Measurements from ENCODE around the gene NUMA1.

Gene NUMA1

GRCh38 chr11:72039856-72040401 is 40.4 kb downstream of the NUMA1 start:
- no peak for DNase-seq
- Mint-ChIP-seq H3K9me3 (no peaks in the 10 kb centered on the region), H3K36me3 (peaks cover 28% of the 10 kb centered on the region), H3K27ac (no peak overlapping the region), H3K4me1 (peaks cover 26% of the 10 kb centered on the region), H3K4me3 (no peak overlapping the region), H3K27me3 (no peaks in the 10 kb centered on the region)
- CTCF ChIA-PET: interaction anchor here (1.2 to 4.4 kb wide), 7 partner anchors 11 to 104 kb away, joined by 4 to 36 read pairs (median 6); no protein-coding TSS in a partner anchor

- Mint-ChIP-seq H3K27ac (no peak overlapping the region), H3K9me3 (no peaks in the 10 kb centered on the region), H3K4me3 (no peak overlapping the region), H3K4me1 (peaks cover 22% of the 10 kb centered on the region), H3K27me3 (no peaks in the 10 kb centered on the region), H3K36me3 (peaks cover 27% of the 10 kb centered on the region)
- CTCF ChIA-PET: interaction anchor here (1.2 to 4.4 kb wide), 7 partner anchors 10 to 105 kb away, joined by 4 to 36 read pairs (median 6); no protein-coding TSS in a partner anchor
- DNase-seq: no peak
These were observed 41.1 kb downstream of the NUMA1 start for GRCh38 chr11:72039031-72039855.

- Mint-ChIP-seq H3K27me3 (no peaks in the 10 kb centered on the region), H3K27ac (no peak overlapping the region), H3K9me3 (no peaks in the 10 kb centered on the region), H3K36me3 (peaks cover 31% of the 10 kb centered on the region), H3K4me3 (no peak overlapping the region), H3K4me1 (peaks cover 18% of the 10 kb centered on the region)
- no peak for DNase-seq
- CTCF ChIA-PET: interaction anchor here (1.8 to 4.4 kb wide), 3 partner anchors 9 to 106 kb away, joined by 6 to 36 read pairs (median 19); no protein-coding TSS in a partner anchor
These were observed 41.9 kb downstream of the NUMA1 start for GRCh38 chr11:72038491-72038890.

GRCh38 chr11:72037554-72038311 is 42.6 kb downstream of the NUMA1 start:
- Mint-ChIP-seq H3K36me3 (peaks cover 30% of the 10 kb centered on the region), H3K4me3 (no peak overlapping the region)

GRCh38 chr11:72036687-72037086 is 43.7 kb downstream of the NUMA1 start:
- H3K27ac Mint-ChIP-seq: no peak overlapping the region
- H3K4me1 Mint-ChIP-seq: peaks cover 18% of the 10 kb centered on the region
- no peaks in the 10 kb centered on the region for H3K9me3 Mint-ChIP-seq
- no peaks in the 10 kb centered on the region for H3K27me3 Mint-ChIP-seq
- no peak for DNase-seq
- CTCF ChIA-PET: interaction anchor here (1.4 to 2.4 kb wide), 2 partner anchors 12 to 107 kb away, joined by 6 to 7 read pairs; no protein-coding TSS in a partner anchor
- H3K36me3 Mint-ChIP-seq: peaks cover 25% of the 10 kb centered on the region
- H3K4me3 Mint-ChIP-seq: no peak overlapping the region

More at GRCh38 chr11:72037554-72038311, 42.6 kb downstream of the NUMA1 start:
- Mint-ChIP-seq H3K4me1 (peaks cover 16% of the 10 kb centered on the region), H3K9me3 (no peaks in the 10 kb centered on the region), H3K27me3 (no peaks in the 10 kb centered on the region), H3K27ac (no peak overlapping the region)
- CTCF ChIA-PET: interaction anchor here (2.4 to 4.4 kb wide), 3 partner anchors 9 to 106 kb away, joined by 6 to 36 read pairs (median 19); no protein-coding TSS in a partner anchor
- no peak for DNase-seq

- H3K4me3 Mint-ChIP-seq: no peak overlapping the region
- CTCF ChIA-PET: interaction anchor here (1.6 to 6.7 kb wide), 5 partner anchors 9 to 153 kb away, joined by 3 to 38 read pairs (median 9); no protein-coding TSS in a partner anchor
- no peak for DNase-seq
- no peaks in the 10 kb centered on the region for H3K9me3 Mint-ChIP-seq
- no peak overlapping the region for H3K27ac Mint-ChIP-seq
- peaks cover 20% of the 10 kb centered on the region for H3K4me1 Mint-ChIP-seq
- H3K27me3 Mint-ChIP-seq: no peaks in the 10 kb centered on the region
- H3K36me3 Mint-ChIP-seq: peaks cover 43% of the 10 kb centered on the region
These were observed 49.8 kb downstream of the NUMA1 start for GRCh38 chr11:72030472-72031045.

- DNase-seq: no peak
- CTCF ChIA-PET: interaction anchor here (1.1 to 7.3 kb wide), 11 partner anchors 13 to 421 kb away, joined by 4 to 156 read pairs (median 19); partner anchors contain the start of gene CLPB
- H3K36me3 Mint-ChIP-seq: peaks cover 61% of the 10 kb centered on the region
- H3K9me3 Mint-ChIP-seq: no peaks in the 10 kb centered on the region
- no peak overlapping the region for H3K4me3 Mint-ChIP-seq
- peaks cover 21% of the 10 kb centered on the region for H3K4me1 Mint-ChIP-seq
- no peaks in the 10 kb centered on the region for H3K27me3 Mint-ChIP-seq
- H3K27ac Mint-ChIP-seq: no peak overlapping the region
These were observed 54.3 kb downstream of the NUMA1 start for GRCh38 chr11:72026090-72026489.

GRCh38 chr11:72024069-72024754 is 56.1 kb downstream of the NUMA1 start:
- CTCF ChIA-PET: interaction anchor here (0.8 to 7.3 kb wide), 23 partner anchors 8 to 391 kb away, joined by 3 to 156 read pairs (median 6); no protein-coding TSS in a partner anchor
- Mint-ChIP-seq H3K27me3 (no peaks in the 10 kb centered on the region), H3K27ac (no peak overlapping the region), H3K9me3 (no peaks in the 10 kb centered on the region), H3K4me3 (no peak overlapping the region), H3K36me3 (peaks cover 65% of the 10 kb centered on the region), H3K4me1 (peaks cover 21% of the 10 kb centered on the region)
- no peak for DNase-seq

GRCh38 chr11:72023335-72023734 is 57.0 kb downstream of the NUMA1 start:
- no peak for DNase-seq
- Mint-ChIP-seq H3K36me3 (peaks cover 67% of the 10 kb centered on the region), H3K27me3 (no peaks in the 10 kb centered on the region), H3K4me3 (no peak overlapping the region), H3K9me3 (no peaks in the 10 kb centered on the region), H3K4me1 (peaks cover 21% of the 10 kb centered on the region), H3K27ac (no peak overlapping the region)
- CTCF ChIA-PET: interaction anchor here (2.1 to 7.3 kb wide), 4 partner anchors 63 to 161 kb away, joined by 9 to 156 read pairs (median 46); no protein-coding TSS in a partner anchor

- Mint-ChIP-seq H3K27ac (no peak overlapping the region), H3K4me3 (no peak overlapping the region), H3K4me1 (no peaks in the 10 kb centered on the region), H3K36me3 (peaks cover 81% of the 10 kb centered on the region), H3K9me3 (no peaks in the 10 kb centered on the region), H3K27me3 (no peaks in the 10 kb centered on the region)
- DNase-seq: no peak
- CTCF ChIA-PET: interaction anchor here (1.5 to 2.3 kb wide), 2 partner anchors 45 to 73 kb away, joined by 4 to 12 read pairs; no protein-coding TSS in a partner anchor
These were observed 62.2 kb downstream of the NUMA1 start for GRCh38 chr11:72018171-72018570.

GRCh38 chr11:72015511-72016061 is 64.8 kb downstream of the NUMA1 start:
- Mint-ChIP-seq H3K27me3 (no peaks in the 10 kb centered on the region), H3K4me3 (no peak overlapping the region), H3K4me1 (no peaks in the 10 kb centered on the region), H3K36me3 (peaks cover 73% of the 10 kb centered on the region), H3K9me3 (no peaks in the 10 kb centered on the region), H3K27ac (peak overlapping the region; percentile 69)
- DNase-seq: no peak
- CTCF ChIA-PET: interaction anchor here (0.7 to 5.0 kb wide), 7 partner anchors 9 to 415 kb away, joined by 3 to 32 read pairs (median 5); no protein-coding TSS in a partner anchor

- H3K4me1 Mint-ChIP-seq: no peaks in the 10 kb centered on the region
- H3K36me3 Mint-ChIP-seq: peaks cover 68% of the 10 kb centered on the region
- DNase-seq: no peak
- H3K27ac Mint-ChIP-seq: peak overlapping the region; percentile 73
- H3K4me3 Mint-ChIP-seq: no peak overlapping the region
- CTCF ChIA-PET: interaction anchor here (0.7 to 5.0 kb wide), 7 partner anchors 10 to 416 kb away, joined by 3 to 32 read pairs (median 3); no protein-coding TSS in a partner anchor
- H3K27me3 Mint-ChIP-seq: no peaks in the 10 kb centered on the region
- no peaks in the 10 kb centered on the region for H3K9me3 Mint-ChIP-seq
These were observed 65.5 kb downstream of the NUMA1 start for GRCh38 chr11:72014761-72015320.
